Activated CD4-positive, alpha-beta T cell treated with anti-CD3 and anti-CD28 coated beads, Interleukin-2, amount 50 U/mL, for 4 hours (primary cell): ENCODE measurements around the gene SHISAL1.

Experiments used
- DNase-seq, 2 experiments: peaks; one replicate each; pipeline ENCODE4 v3.0.0-alpha.2; 2020

The SHISAL1 gene

GRCh38 chr22:44341431-44342346, 28.9 kb upstream of the SHISAL1 start:
- DNase-seq, result no peak

GRCh38 chr22:44340271-44341239, 27.8 kb upstream of the SHISAL1 start:
- DNase-seq, result no peak

GRCh38 chr22:44338906-44339305, 26.2 kb upstream of the SHISAL1 start:
- DNase-seq, result no peak

DNA sequence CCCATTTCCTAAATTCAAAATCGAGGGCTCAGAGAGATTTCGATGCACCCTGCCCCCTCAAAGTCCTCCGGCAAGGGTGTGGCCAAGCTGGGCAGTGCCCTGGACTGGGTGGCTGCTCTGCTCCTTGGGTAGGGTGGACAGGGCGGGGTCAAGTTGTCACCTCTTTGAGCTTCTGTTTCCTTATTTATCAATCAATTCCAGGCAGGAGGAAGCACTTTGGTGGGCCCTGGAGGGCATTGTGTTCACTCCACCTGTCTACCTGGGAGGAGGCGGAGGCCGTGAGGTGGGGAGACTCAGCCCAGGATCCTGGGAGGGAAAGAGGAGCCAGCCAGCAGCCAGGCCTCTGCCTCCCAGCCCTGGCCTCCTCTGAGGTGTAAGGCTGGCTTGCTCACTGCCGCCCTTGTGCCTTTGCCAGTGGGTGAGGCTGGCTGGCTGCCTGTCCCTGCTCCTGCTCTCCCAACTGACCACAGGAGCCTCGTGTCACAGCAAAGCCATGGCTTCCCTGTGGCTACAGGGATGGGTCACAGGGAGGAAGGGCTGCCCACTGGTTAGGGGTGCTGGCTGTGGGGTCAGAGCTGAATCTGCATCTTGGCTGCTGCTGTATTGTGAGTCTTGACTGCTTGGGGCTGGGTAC, 25.5 kb upstream of the SHISAL1 start:
- DNase-seq, result no peak

DNA sequence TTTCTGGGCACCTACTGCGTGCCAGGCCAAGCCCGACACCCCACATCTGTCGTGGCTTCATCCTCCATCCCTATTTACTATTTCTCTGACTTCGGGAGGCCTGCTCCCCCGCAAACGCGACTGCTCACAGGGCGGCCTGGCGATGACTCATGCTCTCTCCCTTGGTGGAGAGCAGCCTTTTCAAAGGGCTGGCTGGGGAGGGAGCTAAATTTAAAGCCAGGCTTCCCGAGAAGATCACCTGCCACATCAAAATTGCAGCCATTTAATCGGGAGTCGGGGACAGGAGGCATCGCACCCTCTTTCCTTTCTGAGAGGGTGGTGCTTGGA, 24.9 kb upstream of the SHISAL1 start:
- DNase-seq, result no peak

GRCh38 chr22:44336962-44337677, 24.4 kb upstream of the SHISAL1 start:
- DNase-seq, result no peak

DNA sequence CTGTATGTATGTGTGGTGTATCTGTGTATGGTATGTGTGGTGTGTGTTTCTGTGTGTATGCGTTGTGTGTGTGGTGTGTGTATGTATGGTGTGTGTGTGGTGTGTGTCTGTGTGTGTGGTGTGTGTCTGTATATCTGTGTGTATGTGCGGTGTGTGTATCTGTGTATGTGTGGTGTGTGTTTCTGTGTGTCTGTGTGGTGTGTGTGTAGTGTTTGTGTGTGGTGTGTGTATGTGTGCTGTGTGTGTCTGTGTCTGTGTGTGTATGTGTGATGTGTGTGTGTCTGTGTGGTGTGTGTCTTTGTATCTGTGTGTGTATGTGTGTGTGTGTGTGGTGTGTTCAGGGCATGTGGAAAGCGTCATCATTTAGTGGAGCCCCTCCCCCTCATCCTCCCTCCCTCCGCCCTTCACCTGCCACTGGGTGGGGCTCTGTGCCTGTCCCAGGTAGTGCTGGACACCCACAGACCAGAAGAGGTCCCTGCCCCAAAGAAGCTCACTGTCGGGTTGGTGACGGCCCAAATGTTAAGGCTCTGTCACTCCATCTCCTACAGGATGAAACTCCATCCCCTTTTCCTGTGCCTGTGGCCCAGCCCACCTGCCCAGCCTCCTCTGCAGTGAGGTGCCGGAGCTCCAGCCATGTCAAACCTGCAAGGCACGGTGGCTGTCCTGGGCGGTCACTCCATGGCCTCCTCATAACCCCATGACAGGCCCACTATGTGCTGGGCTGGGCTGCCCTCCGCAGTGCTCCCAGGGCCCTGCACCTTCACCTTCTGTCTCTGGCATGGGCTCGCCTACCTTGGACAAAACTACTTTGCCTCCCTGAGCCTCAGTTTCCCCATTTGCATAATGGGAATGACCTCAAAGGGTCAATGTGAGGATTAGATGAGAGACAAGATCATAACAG, 23.4 kb upstream of the SHISAL1 start:
- DNase-seq, result no peak

DNA sequence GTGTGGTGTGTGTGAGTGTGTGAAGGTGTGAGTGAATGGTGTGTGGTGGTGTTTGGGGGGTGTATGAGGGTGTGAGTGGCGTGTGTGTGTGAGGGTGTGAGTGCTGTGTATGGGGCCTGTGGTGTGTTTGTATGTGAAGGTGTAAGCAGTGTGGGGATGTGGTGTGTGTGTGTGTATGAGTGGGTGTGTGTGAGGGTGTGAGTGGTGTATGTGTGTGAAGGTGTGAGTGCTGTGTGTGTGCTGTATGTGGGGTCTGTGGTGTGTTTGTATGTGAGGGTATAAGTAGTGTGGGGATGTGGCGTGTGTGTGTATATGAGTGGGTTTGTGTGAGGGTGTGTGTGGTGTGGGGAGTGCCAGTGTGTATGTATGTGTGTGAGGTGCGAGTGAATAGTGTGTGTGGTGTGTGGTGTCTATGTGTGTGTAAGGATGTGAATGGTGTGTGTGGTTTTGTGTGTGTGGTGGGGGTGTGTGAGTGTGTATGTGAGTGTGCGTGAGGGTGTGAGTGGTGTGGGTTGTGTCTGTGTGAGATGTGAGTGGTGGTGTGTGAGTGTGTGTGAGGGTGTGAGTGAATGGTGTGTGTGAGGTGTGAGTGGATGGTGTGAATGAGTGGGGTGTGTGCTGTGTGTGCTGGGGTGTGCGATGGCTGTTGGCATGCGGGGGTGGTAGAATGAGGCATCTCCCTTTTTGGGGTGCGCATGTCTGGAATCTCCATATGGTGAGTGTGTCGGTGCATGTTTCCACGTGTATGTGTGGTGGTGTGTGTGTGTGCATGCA, 22.5 kb upstream of the SHISAL1 start:
- no peak for DNase-seq

DNA sequence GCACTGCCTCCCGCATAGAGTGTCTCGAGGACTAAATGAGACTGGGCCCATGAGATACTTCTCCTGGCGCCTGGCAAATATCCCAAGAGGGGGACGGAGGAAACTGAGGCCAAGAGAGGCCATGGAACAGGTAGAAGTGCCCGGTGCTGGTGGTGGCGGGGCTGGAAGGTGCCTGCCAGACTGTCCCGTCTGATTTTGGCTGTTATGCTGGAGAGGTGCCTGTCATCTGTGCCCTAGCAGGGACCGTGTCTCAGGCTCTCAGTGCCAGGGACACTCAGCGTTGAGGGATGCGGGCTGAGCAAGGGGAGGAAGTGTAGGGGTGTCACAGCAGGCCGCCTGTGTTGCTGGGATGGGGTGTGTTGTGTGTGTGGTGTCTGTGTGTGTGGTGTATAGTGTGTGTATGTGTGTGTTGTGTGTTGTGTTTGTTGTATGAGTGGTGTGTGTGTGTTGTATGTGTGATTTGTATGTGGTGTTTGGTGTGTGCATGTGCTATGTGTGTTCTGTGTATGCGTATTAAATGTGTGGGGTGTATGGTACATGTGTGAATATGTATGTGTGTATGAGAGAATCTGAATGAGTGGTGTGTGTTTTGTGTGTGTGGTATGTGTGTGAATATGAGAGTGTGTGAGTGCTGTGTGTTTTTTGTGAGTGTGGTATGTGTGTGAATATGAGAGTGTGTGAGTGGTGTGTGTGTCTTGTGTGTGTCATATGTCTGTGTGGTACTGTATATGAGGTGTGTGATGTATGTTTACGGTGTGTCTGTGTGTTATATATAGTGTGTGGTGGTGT, 21.3 kb upstream of the SHISAL1 start:
- DNase-seq, result no peak

- DNase-seq, result no peak
Measured at GRCh38 chr22:44332946-44333345, 20.2 kb upstream of the SHISAL1 start.

- no peak for DNase-seq
Measured at GRCh38 chr22:44331881-44332714, 19.3 kb upstream of the SHISAL1 start.

DNA sequence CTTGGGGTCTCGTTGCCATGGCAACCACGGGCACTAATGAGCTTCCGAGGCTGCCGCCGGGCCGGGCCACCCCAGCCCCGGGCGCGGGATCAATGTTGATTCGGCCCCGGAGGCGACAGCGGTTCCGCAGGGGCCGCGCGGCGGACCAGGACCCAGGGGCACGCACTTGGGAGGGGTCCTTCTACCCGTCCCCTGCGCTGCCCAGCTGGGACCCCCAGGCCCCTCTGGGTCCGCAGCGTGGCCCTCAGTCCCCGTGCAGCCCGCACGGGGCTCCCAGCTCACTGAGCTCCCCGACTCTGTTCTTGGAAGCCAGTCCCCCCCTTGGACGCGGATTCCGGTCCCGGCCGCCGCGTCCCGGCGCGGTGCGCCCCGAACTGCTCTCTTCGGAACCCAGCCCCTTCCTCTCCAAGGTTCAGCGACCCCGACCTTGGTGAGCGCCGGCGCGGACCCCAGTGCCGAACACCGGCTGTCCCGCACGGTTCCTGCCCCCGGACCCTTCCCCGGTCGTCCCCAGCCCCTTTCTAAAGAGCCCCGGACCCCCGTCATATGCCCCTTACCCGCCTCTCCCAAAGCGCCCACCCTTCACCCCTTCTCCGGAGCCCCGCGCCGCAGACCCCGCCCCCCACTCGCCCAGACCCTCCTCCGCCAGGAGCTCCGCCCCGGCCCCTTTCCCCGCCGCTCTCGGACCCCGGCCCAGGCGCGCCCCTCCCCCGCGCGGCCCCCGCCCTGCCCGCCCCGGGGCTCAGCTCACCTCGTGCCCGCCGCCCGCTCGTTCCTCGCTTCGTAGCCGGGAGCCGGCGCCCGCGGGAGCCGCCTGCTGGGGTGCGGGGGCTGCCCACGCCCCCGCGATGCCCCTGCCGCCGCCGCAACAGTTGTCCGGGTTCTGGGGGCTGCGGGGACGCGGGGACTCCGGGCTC, 18.3 kb upstream of the SHISAL1 start:
- DNase-seq, result no peak

GRCh38 chr22:44330188-44330743, 17.5 kb upstream of the SHISAL1 start:
- DNase-seq, result no peak

DNA sequence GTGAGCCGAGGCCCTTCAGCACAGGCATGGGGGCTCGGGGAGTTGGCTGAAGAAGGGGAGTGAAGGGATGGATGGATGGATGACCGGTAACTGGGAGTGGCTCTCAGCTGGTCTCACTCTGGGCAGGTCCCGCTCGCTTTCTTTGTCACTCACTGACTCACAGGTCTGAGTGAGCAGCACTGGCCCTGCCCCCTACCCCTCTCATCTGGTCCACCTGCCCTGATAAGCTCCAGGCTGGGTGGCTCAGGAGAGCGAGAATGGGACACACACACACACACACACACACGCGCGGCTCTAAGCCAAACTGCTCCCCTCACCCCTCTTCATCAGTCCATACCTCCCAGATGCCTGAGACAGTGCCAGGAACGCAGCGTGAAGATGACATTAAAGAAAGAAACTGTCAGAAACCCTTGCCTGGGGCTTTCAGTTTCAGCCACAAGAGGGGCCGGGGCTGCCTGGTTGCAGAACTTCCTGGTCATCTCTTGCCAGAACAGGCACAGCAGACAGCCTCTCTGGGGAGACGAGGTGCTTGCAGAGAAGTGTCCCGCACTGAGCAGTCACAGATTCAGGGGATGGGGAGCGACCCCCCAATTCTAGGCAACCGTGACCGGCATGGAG, 16.5 kb upstream of the SHISAL1 start:
- no peak for DNase-seq

GRCh38 chr22:44328762-44329161, 16.0 kb upstream of the SHISAL1 start:
- no peak for DNase-seq

- DNase-seq, result no peak
Measured at GRCh38 chr22:44328326-44328725, 15.6 kb upstream of the SHISAL1 start.

GRCh38 chr22:44326491-44326885, 13.7 kb upstream of the SHISAL1 start:
- DNase-seq, result no peak
